Hepatocyte (in vitro differentiated cells): ENCODE measurements around the gene THSD4.

Experiments
- EZH2 ChIP-seq: fragments of 200-600 bp; sonication (generic); IDR thresholded peaks from 2 replicates; pipeline ENCODE4 v1.6.1; 2016; ENCODE audit warnings: antibody characterized with exemption, mild to moderate bottlenecking, borderline replicate concordance
- EZH2phosphoT487 ChIP-seq: fragments of 200-600 bp; sonication (generic); IDR thresholded peaks from one replicate; pipeline ENCODE4 v1.6.1; 2018; ENCODE audit warnings: antibody characterized with exemption, mild to moderate bottlenecking, low read depth, moderate library complexity; ENCODE audit not compliant: unreplicated experiment, severe bottlenecking
- TF ChIP-seq, protein P1 (sequence below): fragments of 200-600 bp; sonication (generic); IDR thresholded peaks from 2 replicates; pipeline ENCODE4 v1.5.1; 2016; ENCODE audit warnings: antibody characterized with exemption, mild to moderate bottlenecking; ENCODE audit not compliant: poor library complexity

DNA sequence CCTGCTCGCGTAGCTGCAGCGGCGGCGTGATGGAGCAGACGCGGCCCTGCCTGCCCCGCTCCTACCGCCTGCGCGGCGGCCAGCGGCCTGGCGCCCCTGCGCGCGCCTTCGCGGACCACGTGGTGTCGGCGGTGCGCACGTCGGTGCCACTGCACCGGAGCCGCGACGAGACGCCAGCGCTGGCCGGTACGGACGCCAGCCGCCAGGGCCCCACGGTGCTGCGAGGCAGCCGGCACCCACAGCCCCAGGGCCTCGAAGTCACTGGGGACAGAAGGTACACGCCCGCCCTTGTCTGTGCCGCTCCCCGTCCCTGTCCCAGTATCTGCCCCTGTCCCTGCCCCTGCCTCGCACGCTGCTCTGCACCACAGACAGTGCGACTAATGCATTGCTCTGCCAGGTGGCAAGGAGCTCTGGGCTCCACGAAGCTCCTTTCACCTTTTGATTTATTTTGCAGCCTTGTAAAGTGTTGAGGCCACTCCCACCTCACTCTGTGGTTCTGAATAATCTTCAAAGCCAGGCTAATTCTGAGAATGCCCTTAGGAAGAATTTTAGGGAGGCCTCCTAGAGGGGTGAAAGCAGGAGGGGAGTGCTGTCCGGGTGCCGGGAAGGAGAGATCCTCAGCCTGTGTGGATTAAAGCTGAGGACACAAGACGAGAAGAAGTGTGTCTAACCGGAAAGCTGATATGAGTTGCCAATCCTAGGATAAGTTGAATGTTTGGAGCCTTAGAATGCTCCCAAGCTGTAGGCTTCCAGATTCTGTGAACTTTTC, 100.0 kb downstream of the THSD4 start:
- TF ChIP-seq EZH2: no peak
- TF ChIP-seq, protein P1, sequence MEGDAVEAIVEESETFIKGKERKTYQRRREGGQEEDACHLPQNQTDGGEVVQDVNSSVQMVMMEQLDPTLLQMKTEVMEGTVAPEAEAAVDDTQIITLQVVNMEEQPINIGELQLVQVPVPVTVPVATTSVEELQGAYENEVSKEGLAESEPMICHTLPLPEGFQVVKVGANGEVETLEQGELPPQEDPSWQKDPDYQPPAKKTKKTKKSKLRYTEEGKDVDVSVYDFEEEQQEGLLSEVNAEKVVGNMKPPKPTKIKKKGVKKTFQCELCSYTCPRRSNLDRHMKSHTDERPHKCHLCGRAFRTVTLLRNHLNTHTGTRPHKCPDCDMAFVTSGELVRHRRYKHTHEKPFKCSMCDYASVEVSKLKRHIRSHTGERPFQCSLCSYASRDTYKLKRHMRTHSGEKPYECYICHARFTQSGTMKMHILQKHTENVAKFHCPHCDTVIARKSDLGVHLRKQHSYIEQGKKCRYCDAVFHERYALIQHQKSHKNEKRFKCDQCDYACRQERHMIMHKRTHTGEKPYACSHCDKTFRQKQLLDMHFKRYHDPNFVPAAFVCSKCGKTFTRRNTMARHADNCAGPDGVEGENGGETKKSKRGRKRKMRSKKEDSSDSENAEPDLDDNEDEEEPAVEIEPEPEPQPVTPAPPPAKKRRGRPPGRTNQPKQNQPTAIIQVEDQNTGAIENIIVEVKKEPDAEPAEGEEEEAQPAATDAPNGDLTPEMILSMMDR: no peak
- TF ChIP-seq EZH2phosphoT487: no peak
